Right atrium auricular region (tissue), 2 donors: ENCODE results near the gene BTBD19. TPM values are rescaled to one million over a fixed set of nuclear protein-coding genes. Genes with fewer than 3 reads are reported as not detected.
"Not testable (repeated sequence)": the region's sequence is repeated elsewhere in the genome, so short reads cannot be mapped to it uniquely, and the experiment has no call there.

Experiments
- DNase-seq: peaks from one replicate; pipeline ENCODE4 v3.0.0-alpha.2; 2019; ENCODE audit warnings: low spot score
- H3K27ac ChIP-seq, 2 donors: fragments of 200-600 bp; sonication (generic); 1 replicate in 1 of 2; 2 replicates in 1 of 2; pipeline ENCODE4 v1.5.1; 2016 to 2019
- H3K27me3 ChIP-seq, 2 donors: fragments of 200-600 bp; sonication (generic); one replicate each; pipeline versions ENCODE4 v1.5.1 to v1.6.0; 2017 to 2019
- H3K36me3 ChIP-seq: fragments of 200-600 bp; sonication (generic); one replicate; pipeline ENCODE4 v1.5.1; 2016
- H3K4me1 ChIP-seq, 2 donors: fragments of 200-600 bp; sonication (generic); one replicate each; pipeline versions ENCODE4 v1.5.1 to v1.6.0; 2017 to 2019
- H3K4me3 ChIP-seq, 2 donors: fragments of 200-600 bp; sonication (generic); 1 replicate in 1 of 2; 2 replicates in 1 of 2; pipeline ENCODE4 v1.5.1; 2017 to 2019; ENCODE audit warnings: mild to moderate bottlenecking in 1 of 2, moderate library complexity in 1 of 2
- H3K9me3 ChIP-seq, 2 donors: fragments of 200-600 bp; sonication (generic); one replicate each; pipeline ENCODE4 v1.5.1; 2019
- CTCF ChIP-seq, 2 donors: fragments of 200-600 bp; sonication (generic); IDR thresholded peaks; one replicate each; pipeline ENCODE4 v1.5.1; 2019; ENCODE audit warnings: antibody characterized with exemption in 2 of 2
- total RNA-seq, 2 donors: library from RNA; depleted of rRNA; stranded (reverse); fragments of >200 nt; gene quantifications; one replicate each; pipeline ENCODE4 v1.1.0, GENCODE V29; 2016

Gene BTBD19
- total RNA-seq, 2 donors from 2014 or later, result 1.8 to 5.6 TPM

DNA sequence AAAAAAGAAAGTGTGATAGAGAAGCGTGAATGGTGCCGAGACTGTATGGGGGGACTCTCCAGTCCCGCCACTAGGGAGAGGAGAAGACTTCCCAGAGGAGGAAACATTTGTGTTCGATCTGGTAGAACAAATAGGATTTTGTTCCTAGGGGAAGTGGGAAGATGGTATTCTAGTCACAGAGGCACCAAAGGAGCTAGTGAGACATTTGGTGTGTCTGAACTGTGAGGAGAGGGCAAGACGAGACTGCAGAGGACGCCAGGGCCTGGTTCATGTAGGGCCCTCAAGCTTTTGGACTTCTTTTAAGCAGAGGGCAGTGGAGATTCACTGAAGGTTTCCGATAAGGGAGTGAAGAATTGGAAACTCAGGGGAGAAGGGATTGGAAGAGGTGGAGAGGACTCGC lies 2.9 kb downstream of the BTBD19 start:
- Histone ChIP-seq H3K27ac (peak overlapping the region; percentile 94 to 96), H3K36me3 (peaks cover 17% of the 10 kb centered on the region), H3K27me3 (no peaks in the 10 kb centered on the region), H3K4me1 (peaks cover 0 to 74% of the 10 kb centered on the region in 2 donors), H3K9me3 (no peaks in the 10 kb centered on the region), H3K4me3 (no peak overlapping the region)
- no peak for TF ChIP-seq CTCF (IDR thresholded peaks at IDR 0.05)
- DNase-seq, result no peak

DNA sequence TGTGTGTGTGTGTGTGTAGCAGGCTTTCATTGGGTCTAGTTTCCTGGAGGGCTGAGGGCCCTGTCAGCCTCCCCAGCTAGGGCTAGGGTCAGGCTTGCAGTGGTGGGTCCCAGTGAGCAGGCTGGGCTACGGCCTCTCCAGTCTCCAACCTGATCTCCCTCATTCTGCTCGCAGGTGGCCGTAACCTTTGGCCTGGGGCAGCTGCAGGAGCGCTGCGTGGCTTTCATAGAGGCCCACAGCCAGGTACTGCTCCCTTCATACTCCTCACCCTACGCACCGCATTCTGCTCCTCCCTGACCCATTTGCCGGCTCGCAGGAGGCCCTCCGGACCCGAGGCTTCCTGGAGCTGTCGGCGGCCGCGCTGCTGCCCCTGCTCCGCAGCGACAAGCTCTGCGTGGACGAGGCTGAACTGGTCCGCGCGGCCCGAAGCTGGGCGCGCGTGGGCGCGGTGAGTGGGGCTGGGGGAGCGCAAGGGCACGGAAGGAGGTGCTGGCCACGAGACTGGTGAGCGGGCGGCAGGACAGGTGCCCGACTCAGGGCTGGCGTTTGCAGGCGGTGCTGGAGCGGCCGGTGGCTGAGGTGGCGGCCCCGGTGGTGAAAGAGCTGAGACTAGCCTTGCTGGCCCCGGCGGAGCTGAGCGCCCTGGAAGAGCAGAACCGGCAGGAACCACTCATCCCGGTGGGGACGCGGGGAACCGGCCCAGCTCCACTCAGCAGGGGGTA lies 4.7 kb downstream of the BTBD19 start:
- peak overlapping the region; percentile 48 to 50 for H3K4me3 ChIP-seq
- no peaks in the 10 kb centered on the region for H3K9me3 ChIP-seq
- peak overlapping the region; percentile 80 to 94 for H3K27ac ChIP-seq
- no peak for DNase-seq
- H3K4me1 ChIP-seq, result peaks cover 0 to 57% of the 10 kb centered on the region in 2 donors
- H3K27me3 ChIP-seq, result no peaks in the 10 kb centered on the region
- no peak for TF ChIP-seq CTCF (IDR thresholded peaks at IDR 0.05)
- peaks cover 11% of the 10 kb centered on the region for H3K36me3 ChIP-seq

- Histone ChIP-seq H3K4me1 (peaks cover 0 to 43% of the 10 kb centered on the region in 2 donors), H3K36me3 (peaks cover 11% of the 10 kb centered on the region)
- not testable (repeated sequence) for H3K27ac ChIP-seq, DNase-seq, H3K9me3 ChIP-seq, H3K27me3 ChIP-seq, H3K4me3 ChIP-seq
These were observed 7.6 kb downstream of the BTBD19 start for GRCh38 chr1:44815926-44816325.

GRCh38 chr1:44817307-44817706 lies 9.0 kb downstream of the BTBD19 start:
- no peak for TF ChIP-seq CTCF (IDR thresholded peaks at IDR 0.05)
- no peak overlapping the region for H3K4me3 ChIP-seq
- DNase-seq, result no peak
- H3K9me3 ChIP-seq, result no peaks in the 10 kb centered on the region
- peaks cover 0 to 33% of the 10 kb centered on the region in 2 donors for H3K4me1 ChIP-seq
- H3K36me3 ChIP-seq, result peaks cover 11% of the 10 kb centered on the region
- H3K27ac ChIP-seq, result no peak overlapping the region
- no peaks in the 10 kb centered on the region for H3K27me3 ChIP-seq

DNA sequence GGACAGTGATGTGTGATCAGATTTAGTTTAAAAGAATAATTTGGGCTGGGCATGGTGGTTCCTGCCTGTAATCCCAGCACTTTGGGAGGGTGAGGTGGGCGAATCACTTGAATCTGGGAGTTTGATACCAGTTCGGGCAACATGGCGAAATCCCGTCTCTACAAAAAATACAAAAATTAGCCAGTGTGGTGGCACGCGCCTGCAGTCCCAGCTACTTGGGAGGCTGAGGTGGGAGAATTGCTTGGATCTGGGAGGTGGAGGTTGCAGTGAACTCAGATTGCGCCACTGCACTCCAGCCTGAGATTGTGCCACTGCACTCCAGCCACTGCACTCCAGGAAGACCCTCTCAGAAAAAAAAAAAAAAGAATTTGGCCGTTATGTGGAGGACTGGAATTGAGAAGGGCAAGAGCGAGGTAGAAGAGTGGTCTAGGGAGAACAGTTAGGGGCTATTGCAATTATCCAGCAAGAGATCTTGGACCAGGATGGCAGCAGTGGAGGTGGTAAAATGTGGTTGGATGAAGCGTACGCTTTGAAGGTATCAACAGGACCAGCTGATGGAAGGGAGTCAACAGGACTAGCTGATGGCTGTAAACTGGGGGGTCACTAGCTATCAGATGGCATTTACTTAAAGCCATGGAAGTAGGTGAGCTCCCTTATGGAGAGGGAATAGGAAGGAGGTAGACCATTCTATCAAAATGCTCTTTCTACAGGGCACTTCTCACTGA lies 9.6 kb downstream of the BTBD19 start:
- no peak for DNase-seq
- no peaks in the 10 kb centered on the region for H3K9me3 ChIP-seq
- H3K4me1 ChIP-seq, result peaks cover 0 to 27% of the 10 kb centered on the region in 2 donors
- no peak overlapping the region for H3K4me3 ChIP-seq
- no peak for TF ChIP-seq CTCF (IDR thresholded peaks at IDR 0.05)
- H3K36me3 ChIP-seq, result peaks cover 9% of the 10 kb centered on the region
- H3K27ac ChIP-seq, result peak overlapping the region in 1 of 2 donors; percentile 92
- H3K27me3 ChIP-seq, result no peaks in the 10 kb centered on the region

DNA sequence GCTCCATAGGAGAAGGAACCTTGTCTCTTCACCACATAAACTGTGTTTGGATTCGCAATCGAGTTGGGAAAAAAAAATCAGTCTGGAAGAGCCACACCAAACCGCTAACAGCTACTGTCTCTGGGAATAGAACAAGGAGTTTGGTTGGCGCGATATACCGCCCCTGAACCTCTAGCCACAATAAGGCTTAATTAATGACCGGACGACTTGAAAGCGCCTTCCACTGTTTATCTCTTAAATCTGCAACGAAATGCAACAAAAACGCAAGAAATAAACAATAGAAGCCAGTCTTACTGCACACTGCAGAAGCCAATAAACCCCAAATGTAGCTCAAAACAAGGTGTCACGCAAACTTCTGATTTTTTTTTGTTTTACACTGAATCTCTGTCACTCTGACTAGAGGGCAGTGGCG lies 10.9 kb downstream of the BTBD19 start:
- peak overlapping the region; percentile 90 to 92 for H3K27ac ChIP-seq
- peaks cover 0 to 19% of the 10 kb centered on the region in 2 donors for H3K4me1 ChIP-seq
- H3K9me3 ChIP-seq, result no peaks in the 10 kb centered on the region
- peak overlapping the region; percentile 56 to 58 for H3K4me3 ChIP-seq
- no peaks in the 10 kb centered on the region for H3K27me3 ChIP-seq
- TF ChIP-seq CTCF (IDR thresholded peaks at IDR 0.05), result no peak
- DNase-seq, result no peak
- H3K36me3 ChIP-seq, result peaks cover 5% of the 10 kb centered on the region
